Stimulated activated CD8-positive, alpha-beta memory T cell treated with anti-CD3 and anti-CD28 coated beads, Interleukin-15, amount 100 ng/mL, for 48 hours (primary cell): ENCODE data around the gene CXorf49.
"Not testable (repeated sequence)": the region's sequence is repeated elsewhere in the genome, so short reads cannot be mapped to it uniquely, and the experiment has no call there.

Experiments used
- DNase-seq, 2 donors: peaks; one replicate each; pipeline ENCODE4 v3.0.0-alpha.2; 2020; ENCODE audit warnings: low read depth in 2 of 2

CXorf49 gene

DNA sequence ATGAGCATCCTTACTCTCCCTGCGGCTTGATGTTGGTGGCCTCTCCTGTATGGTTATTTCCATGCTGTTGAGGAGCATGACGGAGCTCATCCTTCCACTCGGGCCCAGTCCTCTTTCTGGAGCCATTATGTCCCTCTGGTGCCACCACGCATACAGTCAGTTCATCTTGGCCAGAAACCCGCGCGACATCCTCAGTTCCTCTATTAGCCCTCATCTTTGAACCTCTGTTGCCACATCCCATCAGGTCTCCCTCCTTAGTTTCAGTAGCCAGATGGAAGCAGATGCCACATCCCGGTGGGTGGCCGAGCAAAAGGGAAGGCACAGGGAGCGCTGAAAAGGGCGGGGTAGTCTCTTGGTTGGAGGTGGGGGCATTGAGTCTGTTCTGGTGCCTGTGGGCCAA lies 46.1 kb downstream of the CXorf49 start:
- no peak for DNase-seq

DNA sequence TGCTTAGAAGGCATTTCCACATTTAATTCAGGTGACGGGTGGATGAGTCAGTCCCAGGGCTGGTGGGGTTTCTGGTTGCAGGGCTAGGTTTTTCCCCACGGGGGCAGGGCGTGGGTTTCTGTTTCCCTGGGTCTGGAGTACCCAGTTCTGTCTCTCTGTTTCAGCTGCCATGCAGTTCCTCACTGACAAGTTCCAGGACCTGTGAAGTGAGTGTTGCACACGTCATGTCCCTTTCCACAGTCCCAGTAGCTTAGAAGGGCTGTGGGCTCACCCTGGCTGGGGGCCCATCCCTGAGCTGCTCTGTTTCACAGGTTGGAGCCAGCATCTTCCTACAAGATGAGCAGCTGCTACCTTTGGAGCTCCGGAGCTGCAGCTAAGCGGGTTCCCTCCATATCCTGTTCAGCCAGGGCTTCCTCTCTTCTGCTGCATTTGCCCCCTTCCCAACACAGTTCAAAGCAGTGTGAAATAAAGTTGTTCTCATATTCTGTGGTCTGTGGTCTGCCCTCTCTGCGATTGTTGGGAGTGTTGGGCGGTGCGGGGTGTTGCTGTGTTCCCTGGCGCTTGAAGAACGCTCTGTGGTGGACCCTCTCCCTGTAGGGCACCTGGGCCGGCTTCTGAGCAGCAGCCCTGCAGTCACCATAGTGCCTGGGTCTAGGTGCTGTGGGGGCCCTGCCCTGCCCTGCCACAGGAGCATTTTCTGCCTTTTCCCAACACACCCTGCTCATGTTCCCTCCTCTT lies 46.9 kb downstream of the CXorf49 start:
- peak; percentile 54 to 58 for DNase-seq

DNA sequence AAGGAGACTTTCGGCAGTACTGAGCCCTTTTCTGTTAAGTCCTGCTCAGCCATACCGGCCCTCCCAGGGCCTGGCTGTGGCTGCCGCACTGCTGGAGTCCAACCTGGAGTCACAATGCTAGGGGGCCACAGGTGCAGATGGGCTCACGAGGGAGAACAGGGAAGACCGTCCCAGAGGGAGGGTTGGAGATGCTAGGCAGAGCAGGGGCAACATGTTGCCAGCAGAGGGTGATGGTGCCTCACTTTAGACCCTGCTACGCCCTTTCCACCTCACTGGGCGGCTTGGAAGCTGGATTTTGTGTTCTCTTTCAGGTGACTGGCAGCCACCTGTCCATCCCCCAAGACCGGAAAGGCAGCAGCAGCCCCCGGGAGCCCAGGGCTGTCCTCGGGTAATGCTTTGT lies 48.1 kb downstream of the CXorf49 start:
- not testable (repeated sequence) for DNase-seq

GRCh38 chrX:71669492-71669891 lies 48.6 kb downstream of the CXorf49 start:
- no peak for DNase-seq

- DNase-seq: no peak
Measured at GRCh38 chrX:71668248-71668595, 49.9 kb downstream of the CXorf49 start.

GRCh38 chrX:71667328-71668247 lies 50.5 kb downstream of the CXorf49 start, which contains the start of gene LOC101059915:
Gene LOC101059915, plus strand, starts transcription at chrX:71667546.
- DNase-seq: no peak

DNA sequence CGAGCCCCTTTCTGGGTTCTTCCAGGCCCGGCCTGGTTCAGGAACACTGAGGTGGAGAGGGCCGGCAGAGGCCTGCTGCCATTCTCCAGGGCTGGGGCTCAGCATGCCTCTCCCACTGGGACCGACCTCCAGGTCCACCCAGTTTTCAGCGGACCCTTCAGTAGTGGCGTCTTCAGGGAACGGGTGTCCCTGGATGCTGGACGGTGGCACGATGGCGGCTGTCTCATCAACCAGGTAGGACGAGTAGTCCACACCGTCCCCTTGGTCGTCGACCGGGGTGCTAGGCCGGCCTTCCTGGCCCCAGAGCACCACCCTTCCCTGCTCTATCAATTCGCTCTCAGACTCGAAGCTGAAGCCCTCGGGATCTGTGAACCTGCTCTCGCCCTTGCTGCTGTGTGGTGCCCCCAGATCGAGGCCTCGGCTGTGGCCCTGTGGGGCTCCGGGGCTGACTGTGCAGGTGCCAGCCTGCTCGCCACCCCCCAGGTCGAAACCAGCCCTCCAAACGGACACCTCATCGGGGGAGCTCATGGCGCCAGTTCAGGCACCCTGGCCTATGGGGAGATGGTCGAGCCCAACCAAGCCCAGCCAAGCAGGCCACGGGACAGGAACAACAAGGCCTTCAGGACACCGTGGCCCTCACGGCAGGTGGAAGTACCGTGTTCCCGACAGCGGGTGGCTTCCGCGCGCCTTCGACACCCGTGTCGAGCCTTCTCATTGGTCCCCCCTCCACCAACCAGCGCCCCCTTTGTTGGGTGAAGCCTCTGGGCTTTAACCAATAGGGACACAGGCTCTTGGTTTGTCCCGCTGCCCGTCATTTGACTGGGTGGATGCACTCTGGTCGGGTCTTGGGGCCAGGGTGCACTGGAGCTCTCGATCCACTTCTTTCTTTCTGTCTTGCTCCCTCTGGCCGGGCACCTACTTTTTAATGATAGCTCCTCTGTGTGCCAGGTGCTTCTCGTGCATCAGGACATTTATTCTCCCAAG lies 51.6 kb downstream of the CXorf49 start:
- DNase-seq: no peak

DNA sequence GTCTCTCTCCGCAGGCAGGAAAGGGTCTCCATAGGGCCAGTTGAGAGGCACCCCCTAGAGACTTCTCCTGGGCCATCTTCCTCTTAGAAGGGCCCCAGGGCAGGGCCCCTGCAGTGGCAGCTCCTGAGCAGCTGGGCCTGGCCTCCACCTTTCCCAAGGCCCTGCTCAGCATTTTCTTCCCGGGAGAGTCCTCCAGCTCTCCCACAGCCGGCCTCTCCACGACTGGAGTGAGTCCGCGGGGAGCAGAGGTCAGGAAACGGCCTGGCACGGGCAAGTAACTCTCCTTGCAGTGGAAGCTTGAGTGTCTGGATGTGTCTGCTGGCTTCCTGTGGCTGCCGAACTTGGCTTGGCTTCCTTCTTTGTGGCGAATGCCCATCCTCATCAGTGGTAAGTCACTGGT lies 52.3 kb downstream of the CXorf49 start:
- no peak for DNase-seq

- DNase-seq: no peak
Measured at GRCh38 chrX:71664889-71665491, 53.1 kb downstream of the CXorf49 start.
